Measurements from ENCODE around the gene DIS3L2. TPM values are rescaled to one million over a fixed set of nuclear protein-coding genes. Genes with fewer than 3 reads are reported as not detected.

The DIS3L2 gene
- total and polyA plus RNA-seq, 2 of the 8 experiments (the other 6 are each of a cell fraction or from before 2014, with no cell fraction given), result 11.5 to 21.6 TPM

DNA sequence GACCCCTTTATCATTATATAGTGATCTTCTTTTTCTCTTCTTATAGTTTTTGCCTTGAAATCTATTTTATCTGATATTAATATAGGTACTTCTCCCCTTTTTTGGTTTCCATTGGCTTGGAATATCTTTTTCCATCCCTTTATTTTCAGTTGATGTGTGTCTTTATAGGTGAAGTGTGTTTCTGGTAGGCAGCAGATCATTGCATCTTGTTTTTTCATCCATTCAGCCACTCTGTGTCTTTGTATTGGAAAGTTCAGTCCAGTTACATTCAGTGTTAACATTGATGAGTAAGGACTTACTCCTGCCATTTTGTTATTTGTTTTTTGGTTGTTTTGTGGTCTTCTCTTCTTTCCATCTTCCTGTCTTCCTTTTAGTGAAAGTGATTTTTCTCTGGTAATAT is 133.4 kb downstream of the DIS3L2 start:
- Histone ChIP-seq H3K14ac (ENCODE audit: insufficient read length) (no peak overlapping the region), H3K9me3 (ENCODE audit: insufficient read depth in 2 of 2, low read depth in 1 of 2, low read length in 1 of 2) (no peaks in the 10 kb centered on the region), H4K91ac (replicated peaks; ENCODE audit: insufficient read length, low read length) (no peak overlapping the region), H3K27ac (ENCODE audit: low read depth, low read length) (no peak overlapping the region), H3K56ac (replicated peaks; ENCODE audit: insufficient read length, low read depth, low read length) (no peak overlapping the region), H2BK20ac (ENCODE audit: low read length) (no peak overlapping the region), H3K79me1 (ENCODE audit: low read depth, low read length) (no peaks in the 10 kb centered on the region), H3K4me3 (ENCODE audit: extremely low read depth in 1 of 4, insufficient read depth in 2 of 4, low read depth in 3 of 4, low read length in 4 of 4) (no peak overlapping the region), H3K23me2 (ENCODE audit: low read depth, low read length) (no peaks in the 10 kb centered on the region), H3K9ac (replicated peaks in 1 of 4; ENCODE audit: extremely low read depth in 1 of 4, low read depth in 3 of 4, low read length in 3 of 4) (no peak overlapping the region), H2BK120ac (replicated peaks; ENCODE audit: low read depth, low read length) (no peak overlapping the region), H2AK5ac (ENCODE audit: low read depth, low read length) (no peak overlapping the region), H4K5ac (ENCODE audit: insufficient read length, low read depth, low read length) (no peak overlapping the region), H3K27me3 (replicated peaks in 1 of 4; ENCODE audit: control insufficient read depth in 3 of 4, extremely low read depth in 1 of 4, insufficient read depth in 3 of 4, low read length in 3 of 4) (no peaks in the 10 kb centered on the region; a peak in 1 of 7 replicates), H3K79me2 (ENCODE audit: control insufficient read depth in 1 of 2, insufficient read depth in 2 of 2, low read length in 2 of 2) (no peaks in the 10 kb centered on the region), H3K4me1 (replicated peaks in 1 of 4; ENCODE audit: control insufficient read depth in 3 of 4, insufficient read depth in 4 of 4, low read length in 3 of 4) (no peaks in the 10 kb centered on the region), H2BK5ac (ENCODE audit: low read depth, low read length) (no peak overlapping the region), H4K8ac (ENCODE audit: extremely low read depth, insufficient read depth, low read length) (no peak overlapping the region), H3K36me3 (ENCODE audit: control insufficient read depth in 2 of 4, insufficient read depth in 4 of 4, low read length in 3 of 4) (no peaks in the 10 kb centered on the region), H3K23ac (ENCODE audit: insufficient read length) (no peak overlapping the region), H2AFZ (ENCODE audit: low read length) (no peak overlapping the region), H4K20me1 (replicated peaks in 1 of 2; ENCODE audit: control insufficient read depth in 1 of 2, insufficient read depth in 2 of 2, low read length in 2 of 2) (no peaks in the 10 kb centered on the region), H3K18ac (ENCODE audit: extremely low read depth, low read length) (no peak overlapping the region), H3K4me2 (ENCODE audit: insufficient read depth in 1 of 2, low read depth in 2 of 2, low read length in 2 of 2) (no peak overlapping the region), H2BK15ac (ENCODE audit: low read length) (no peak overlapping the region), H2BK12ac (ENCODE audit: low read depth, low read length) (no peak overlapping the region), H3K4ac (replicated peaks; ENCODE audit: insufficient read length, low read depth, low read length) (no peak overlapping the region)
- CTCF ChIA-PET (ENCODE audit: partially characterized antibody), result interaction anchor here (1.0 kb wide), 1 partner anchor 23 kb away, joined by 3 read pairs; no protein-coding TSS in a partner anchor
- FAIRE-seq (no peak), DNase-seq (ENCODE audit: low read depth in 1 of 2, low spot score in 2 of 2) (no peak)
- POLR2A ChIA-PET (ENCODE audit: partially characterized antibody), result no interaction called here
- TF ChIP-seq GTF2F1 (IDR thresholded peaks at IDR 0.05; ENCODE audit: borderline replicate concordance, low read depth, low read length) (no peak), MAX (IDR thresholded peaks at IDR 0.05) (no peak)

Measured in H1 (cell line).